Natural killer cell treated with Interleukin-12 subunit alpha and Interleukin-12 subunit beta and Interleukin-15 and Interleukin-18, amount 100 ng/mL, for 72 hours (primary cell): ENCODE results near the gene TXNL4B. TPM values are rescaled to one million over a fixed set of nuclear protein-coding genes. Genes with fewer than 3 reads are reported as not detected.
A peak's percentile ranks its signal among the peaks of the same experiment; 100 is the strongest.

Experiments
- ATAC-seq, 2 donors: fragments of 150-1000 bp; cut with Tn5 transposase in 1 of 2; sonication (Bioruptor Pico), chemical (Tn5 transposase) in 1 of 2; 2 replicates each; pipeline ENCODE4 v1.10.0; 2021
- DNase-seq: peaks from one replicate; pipeline ENCODE4 v3.0.0; 2022; ENCODE audit warnings: low spot score
- H3K27ac Mint-ChIP-seq, 2 donors: 1 replicate in 1 of 2; 2 replicates in 1 of 2; pipeline ENCODE4 v1.8.0; 2022; ENCODE audit warnings: mixed read lengths in 2 of 2, mild to moderate bottlenecking in 1 of 2, moderate library complexity in 1 of 2
- H3K27me3 Mint-ChIP-seq, 2 donors: 1 replicate in 1 of 2; 2 replicates in 1 of 2; pipeline ENCODE4 v1.8.0; 2022; ENCODE audit warnings: mixed read lengths in 2 of 2
- H3K36me3 Mint-ChIP-seq: one replicate; pipeline ENCODE4 v1.8.0; 2022; ENCODE audit warnings: mixed read lengths
- H3K4me1 Mint-ChIP-seq, 2 donors: 1 replicate in 1 of 2; 2 replicates in 1 of 2; pipeline ENCODE4 v1.8.0; 2022; ENCODE audit warnings: low read depth in 2 of 2, mixed read lengths in 2 of 2, mild to moderate bottlenecking in 1 of 2
- H3K4me3 Mint-ChIP-seq: one replicate; pipeline ENCODE4 v1.8.0; 2022; ENCODE audit warnings: mixed read lengths
- H3K9me3 Mint-ChIP-seq: 2 replicates; pipeline ENCODE4 v1.8.0; 2022; ENCODE audit warnings: mixed read lengths
- total RNA-seq, 2 donors: library from RNA; stranded (reverse); gene quantifications; one replicate each; pipeline ENCODE4 v1.2.3, GENCODE V29; 2022

The TXNL4B gene
- total RNA-seq, 2 donors from 2014 or later: 24.2 to 28.8 TPM

DNA sequence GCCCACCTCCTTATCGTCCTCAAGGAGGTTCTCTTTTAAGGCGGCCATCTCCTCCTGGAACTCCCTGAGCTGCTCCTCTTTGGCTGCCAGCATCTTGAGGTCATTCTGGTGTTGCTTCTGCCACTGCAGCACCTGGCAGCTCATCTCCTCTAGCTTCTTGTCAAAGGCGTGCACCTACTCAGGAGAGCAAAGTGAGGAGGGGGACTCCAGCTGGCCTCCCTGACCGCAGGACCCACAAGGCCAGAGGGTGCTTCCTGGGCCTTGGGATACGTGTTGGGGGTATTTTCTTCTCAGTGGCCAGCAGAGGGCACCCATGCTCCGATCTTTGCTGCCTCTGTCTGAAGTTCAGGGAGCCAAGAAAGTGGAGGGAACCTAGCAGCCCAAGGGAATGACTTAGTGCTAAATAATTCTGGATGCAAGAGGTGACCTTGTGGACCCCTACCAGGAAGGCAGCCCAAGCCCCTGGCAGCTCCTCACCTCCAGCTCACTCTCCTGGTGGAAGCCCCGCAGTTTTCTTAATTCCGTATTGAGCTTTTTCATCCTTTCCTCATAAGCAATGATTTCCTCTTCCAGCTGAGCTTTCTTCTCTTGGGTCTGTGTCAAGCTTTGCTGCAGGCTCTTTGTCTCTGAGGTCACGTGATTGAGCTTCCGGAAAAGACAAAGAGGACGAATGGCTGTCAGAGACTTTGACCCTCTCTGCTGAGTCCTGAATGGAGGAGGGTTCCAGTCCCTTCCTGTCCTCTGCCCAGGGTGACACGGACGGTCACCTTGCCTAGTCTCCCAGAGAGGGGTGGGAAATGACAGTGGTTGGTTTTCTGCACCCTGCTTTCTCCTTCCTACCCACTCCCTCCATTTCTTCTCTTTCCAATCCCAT lies 31.6 kb upstream of the TXNL4B start:
- H3K36me3 Mint-ChIP-seq: no peaks in the 10 kb centered on the region
- no peaks in the 10 kb centered on the region for H3K9me3 Mint-ChIP-seq
- H3K27ac Mint-ChIP-seq: no peak overlapping the region
- H3K4me3 Mint-ChIP-seq: no peak overlapping the region
- no peaks in the 10 kb centered on the region for H3K27me3 Mint-ChIP-seq
- peaks cover 0 to 2% of the 10 kb centered on the region in 2 donors for H3K4me1 Mint-ChIP-seq
- DNase-seq (no peak), ATAC-seq (peak in 1 of 2 donors; percentile 59)

DNA sequence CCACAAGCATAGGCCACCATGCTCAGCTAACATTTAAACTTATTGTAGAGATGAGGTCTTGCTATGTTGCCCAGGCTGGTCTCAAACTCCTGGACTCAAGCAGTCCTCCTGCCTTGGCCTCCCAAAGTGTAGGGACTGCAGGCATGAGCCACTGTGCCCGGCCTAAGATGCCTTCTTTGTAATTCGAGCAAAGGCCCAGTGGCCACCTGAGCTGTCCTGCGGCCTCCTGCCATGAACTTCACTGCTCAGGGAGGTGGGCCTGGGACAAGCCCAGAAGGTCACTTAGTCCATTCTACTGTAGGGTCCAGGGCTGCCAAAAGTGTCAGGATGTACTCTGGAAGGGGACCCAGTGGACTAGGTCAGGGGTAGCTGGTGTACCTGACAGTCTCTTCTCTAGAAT lies 30.7 kb upstream of the TXNL4B start:
- no peaks in the 10 kb centered on the region for H3K36me3 Mint-ChIP-seq
- H3K9me3 Mint-ChIP-seq: no peaks in the 10 kb centered on the region
- no peaks in the 10 kb centered on the region for H3K27me3 Mint-ChIP-seq
- H3K27ac Mint-ChIP-seq: no peak overlapping the region
- ATAC-seq (peak in 1 of 2 donors; percentile 24), DNase-seq (no peak)
- no peak overlapping the region for H3K4me3 Mint-ChIP-seq
- H3K4me1 Mint-ChIP-seq: peaks cover 0 to 2% of the 10 kb centered on the region in 2 donors

DNA sequence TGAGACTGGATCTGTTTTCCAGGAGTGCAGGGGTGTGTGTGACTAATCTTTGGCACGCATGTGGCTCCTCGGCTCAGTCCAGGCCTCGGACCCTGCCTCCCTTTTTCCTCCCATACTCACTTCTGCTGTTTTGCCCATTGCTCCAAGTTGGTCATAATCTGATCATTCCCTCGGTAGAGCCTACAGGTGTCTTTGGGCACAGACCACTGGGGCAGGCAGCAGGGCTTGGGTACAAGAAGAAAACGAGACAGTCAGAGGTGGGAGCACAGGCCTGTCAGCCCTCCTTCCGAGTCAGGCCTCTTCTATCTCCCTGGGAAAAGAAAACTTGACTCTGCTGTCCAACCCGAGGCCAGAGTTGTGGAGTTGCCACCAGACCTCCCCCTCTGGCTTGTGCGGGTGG lies 30.0 kb upstream of the TXNL4B start:
- Mint-ChIP-seq H3K4me3 (no peak overlapping the region), H3K27me3 (no peaks in the 10 kb centered on the region), H3K36me3 (no peaks in the 10 kb centered on the region), H3K9me3 (no peaks in the 10 kb centered on the region), H3K27ac (no peak overlapping the region), H3K4me1 (peaks cover 0 to 2% of the 10 kb centered on the region in 2 donors)
- ATAC-seq: no peak
- no peak for DNase-seq

DNA sequence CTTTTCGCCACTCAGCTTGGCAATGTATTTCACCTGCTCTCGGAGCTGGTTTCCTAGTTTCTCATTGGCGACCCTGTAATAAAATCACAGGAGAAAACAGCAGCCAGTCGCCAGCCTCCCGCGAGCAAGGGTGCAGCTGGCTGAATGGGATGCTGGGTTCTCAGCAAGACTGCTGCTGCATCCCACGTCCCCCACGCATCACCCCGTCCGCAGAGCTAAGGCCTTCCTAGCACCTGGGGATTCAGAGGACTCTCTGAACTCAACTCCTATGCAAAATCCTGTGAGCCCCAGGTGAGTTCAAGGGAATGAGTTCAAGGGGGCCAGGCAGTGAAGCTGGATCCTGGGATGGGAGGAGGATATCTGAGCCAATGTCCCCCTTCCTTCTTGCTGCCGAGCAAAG lies 29.5 kb upstream of the TXNL4B start:
- no peaks in the 10 kb centered on the region for H3K27me3 Mint-ChIP-seq
- DNase-seq: no peak
- H3K36me3 Mint-ChIP-seq: no peaks in the 10 kb centered on the region
- H3K4me3 Mint-ChIP-seq: no peak overlapping the region
- H3K27ac Mint-ChIP-seq: no peak overlapping the region
- H3K4me1 Mint-ChIP-seq: peaks cover 0 to 2% of the 10 kb centered on the region in 2 donors
- no peaks in the 10 kb centered on the region for H3K9me3 Mint-ChIP-seq
- no peak for ATAC-seq

DNA sequence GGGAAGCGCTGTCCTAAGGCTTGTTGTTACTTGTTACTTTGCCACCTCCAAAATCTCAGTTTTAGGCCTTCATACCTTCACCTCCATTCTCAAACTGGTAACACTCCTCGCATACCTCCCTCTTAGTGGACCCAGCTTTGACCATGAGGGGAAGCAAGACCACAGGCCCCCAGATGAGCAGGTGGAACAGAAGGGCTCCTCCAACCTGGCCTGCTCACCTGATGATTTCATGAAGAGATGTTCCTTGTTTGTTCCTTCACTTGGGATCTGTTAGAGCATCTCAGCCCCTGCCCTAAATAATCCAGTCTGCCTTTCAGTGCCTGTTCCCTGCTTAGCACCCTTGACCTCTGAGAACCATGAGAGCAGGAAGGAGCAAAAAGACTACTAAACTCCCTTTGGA lies 28.9 kb upstream of the TXNL4B start:
- DNase-seq (no peak), ATAC-seq (no peak)
- no peak overlapping the region for H3K27ac Mint-ChIP-seq
- peaks cover 0 to 2% of the 10 kb centered on the region in 2 donors for H3K4me1 Mint-ChIP-seq
- H3K36me3 Mint-ChIP-seq: no peaks in the 10 kb centered on the region
- H3K4me3 Mint-ChIP-seq: no peak overlapping the region
- H3K9me3 Mint-ChIP-seq: no peaks in the 10 kb centered on the region
- H3K27me3 Mint-ChIP-seq: no peaks in the 10 kb centered on the region

DNA sequence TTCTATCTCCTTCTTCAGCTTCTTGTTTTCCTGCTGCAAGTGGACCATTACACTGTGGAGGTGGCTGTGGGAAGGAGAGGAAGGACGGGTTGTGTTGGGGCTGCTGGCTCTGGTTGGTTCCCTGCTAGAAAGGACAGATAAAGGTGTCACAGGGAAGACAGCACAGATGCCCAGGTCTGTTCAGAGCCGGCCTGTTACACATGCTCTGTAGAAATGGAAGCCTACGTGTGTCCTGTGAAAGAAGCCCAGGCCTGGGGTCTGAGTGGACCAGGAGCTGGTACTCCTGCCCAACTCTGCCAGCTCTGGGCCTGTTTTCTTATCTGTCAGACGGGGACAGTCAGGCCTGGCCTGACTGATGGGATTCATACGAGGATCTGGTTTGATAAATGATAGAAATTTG lies 26.6 kb upstream of the TXNL4B start:
- Mint-ChIP-seq H3K27me3 (no peaks in the 10 kb centered on the region), H3K9me3 (no peaks in the 10 kb centered on the region), H3K27ac (no peak overlapping the region), H3K36me3 (no peaks in the 10 kb centered on the region), H3K4me1 (peaks cover 0 to 2% of the 10 kb centered on the region in 2 donors), H3K4me3 (no peak overlapping the region)
- DNase-seq (no peak), ATAC-seq (no peak)

DNA sequence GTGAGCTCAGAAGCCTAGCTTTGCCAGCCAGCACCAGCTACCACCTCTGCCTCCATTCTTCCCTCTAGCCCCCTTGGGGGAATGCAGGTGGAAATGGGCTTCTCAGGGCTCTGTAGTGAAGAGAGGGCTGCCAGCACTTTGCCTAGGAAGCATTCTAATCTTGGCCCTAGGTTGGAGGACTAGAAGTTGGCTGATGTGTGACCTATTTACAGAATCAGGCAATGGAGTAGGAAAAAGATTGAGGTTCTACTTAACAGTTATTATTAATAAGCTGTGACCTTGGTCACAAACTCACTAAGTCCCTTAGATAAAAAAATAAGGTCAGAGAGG lies 20.2 kb upstream of the TXNL4B start:
- no peak overlapping the region for H3K27ac Mint-ChIP-seq
- DNase-seq (no peak), ATAC-seq (no peak)
- no peaks in the 10 kb centered on the region for H3K9me3 Mint-ChIP-seq
- no peaks in the 10 kb centered on the region for H3K4me1 Mint-ChIP-seq
- peaks cover 6% of the 10 kb centered on the region for H3K36me3 Mint-ChIP-seq
- no peaks in the 10 kb centered on the region for H3K27me3 Mint-ChIP-seq
- H3K4me3 Mint-ChIP-seq: no peak overlapping the region

DNA sequence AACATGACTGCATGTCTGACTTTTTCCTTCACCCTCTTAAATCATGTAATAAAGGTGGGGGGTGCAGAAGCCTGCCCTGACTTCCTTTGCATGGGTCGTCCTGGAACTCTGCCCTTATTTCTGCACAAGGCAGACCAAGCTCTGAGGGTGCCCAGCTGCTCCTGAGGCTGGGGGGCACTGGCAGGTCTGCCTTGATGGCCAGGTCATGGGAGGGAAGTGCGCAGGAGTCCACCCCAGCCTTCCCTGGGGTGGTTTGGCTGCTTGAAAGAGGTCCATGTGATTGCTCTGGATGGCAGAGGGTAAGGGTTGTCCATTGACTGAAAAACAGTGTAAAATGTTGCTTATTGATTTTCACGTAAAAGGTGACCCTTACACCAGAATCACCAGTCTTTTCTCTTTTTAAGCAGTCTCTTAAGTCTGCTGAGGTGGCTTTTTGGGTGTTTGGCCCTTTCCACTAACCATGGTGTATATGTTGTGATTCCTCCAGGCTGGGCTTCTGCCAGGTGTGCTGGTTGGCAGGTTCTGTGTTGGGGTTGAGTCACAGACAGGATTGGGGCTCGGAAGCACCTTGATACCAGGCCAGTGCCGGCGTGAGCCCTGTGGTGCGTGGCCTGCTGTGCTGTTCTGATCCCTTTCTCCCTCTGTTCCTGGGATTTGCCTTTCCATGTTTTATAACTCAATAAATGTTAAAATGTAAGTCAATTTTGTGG lies 19.6 kb upstream of the TXNL4B start:
- H3K27me3 Mint-ChIP-seq: no peaks in the 10 kb centered on the region
- H3K4me1 Mint-ChIP-seq: no peaks in the 10 kb centered on the region
- no peaks in the 10 kb centered on the region for H3K9me3 Mint-ChIP-seq
- H3K4me3 Mint-ChIP-seq: no peak overlapping the region
- no peak for DNase-seq
- no peak for ATAC-seq
- H3K27ac Mint-ChIP-seq: no peak overlapping the region
- H3K36me3 Mint-ChIP-seq: peaks cover 6% of the 10 kb centered on the region

DNA sequence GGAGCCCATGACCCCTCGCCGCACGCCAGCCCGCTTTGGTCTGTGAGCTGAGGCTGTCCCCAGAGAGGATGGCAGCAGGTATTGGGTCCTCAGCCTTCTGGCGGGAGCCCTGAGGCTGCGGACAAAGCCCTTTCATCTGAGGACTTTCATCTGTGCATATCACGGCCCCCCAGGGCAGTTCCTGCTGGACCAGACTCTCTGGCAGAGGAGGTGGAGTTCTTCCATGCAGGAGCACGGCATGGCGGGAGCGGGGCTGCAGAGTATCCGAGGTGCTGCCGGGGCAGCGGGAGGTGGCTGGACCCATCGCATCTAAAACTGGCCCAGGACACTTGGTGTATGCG lies 19.0 kb upstream of the TXNL4B start:
- ATAC-seq (no peak), DNase-seq (no peak)
- Mint-ChIP-seq H3K36me3 (peaks cover 10% of the 10 kb centered on the region), H3K4me1 (no peaks in the 10 kb centered on the region), H3K4me3 (no peak overlapping the region), H3K9me3 (no peaks in the 10 kb centered on the region), H3K27ac (no peak overlapping the region), H3K27me3 (no peaks in the 10 kb centered on the region)

DNA sequence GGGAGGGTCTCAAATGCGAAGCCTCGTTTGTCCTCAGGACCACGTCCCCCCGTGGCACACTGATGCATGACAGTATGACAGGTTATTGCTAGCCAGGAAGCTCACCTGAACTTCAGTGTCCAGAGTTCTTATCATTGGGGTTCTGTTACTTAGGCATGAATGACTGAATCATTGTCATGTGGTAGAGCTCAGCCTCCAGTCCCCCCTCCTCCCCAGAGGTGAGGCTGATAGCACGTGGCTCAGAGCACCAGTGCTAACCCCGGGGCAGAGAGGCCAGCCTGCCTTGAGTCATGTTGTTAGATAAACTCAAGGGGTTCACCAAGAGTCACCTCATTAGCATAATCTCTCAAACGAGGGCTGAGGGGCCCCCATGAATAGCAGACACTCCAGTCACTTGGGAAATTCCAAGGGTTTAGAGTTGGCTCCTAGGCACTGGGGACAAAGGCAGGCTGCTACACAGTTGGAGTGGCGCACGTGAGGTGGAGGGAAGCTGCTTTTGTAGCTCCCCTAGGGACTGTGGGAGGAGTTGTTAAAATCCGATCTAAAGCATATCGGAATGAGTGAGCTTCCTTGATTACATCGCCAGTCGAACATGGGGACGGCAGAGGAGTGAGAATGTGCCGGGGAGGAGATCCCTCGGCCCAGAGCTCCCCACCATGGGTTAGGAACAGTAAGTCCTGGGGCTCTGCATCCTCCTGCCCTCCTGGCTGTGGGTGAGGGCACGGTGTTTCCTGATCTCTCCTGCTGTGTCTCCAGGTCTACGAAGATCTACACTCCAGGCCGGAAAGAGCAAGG lies 18.4 kb upstream of the TXNL4B start:
- DNase-seq (no peak), ATAC-seq (no peak)
- Mint-ChIP-seq H3K27me3 (no peaks in the 10 kb centered on the region), H3K4me1 (no peaks in the 10 kb centered on the region), H3K27ac (no peak overlapping the region), H3K9me3 (no peaks in the 10 kb centered on the region), H3K4me3 (no peak overlapping the region), H3K36me3 (peaks cover 12% of the 10 kb centered on the region)

DNA sequence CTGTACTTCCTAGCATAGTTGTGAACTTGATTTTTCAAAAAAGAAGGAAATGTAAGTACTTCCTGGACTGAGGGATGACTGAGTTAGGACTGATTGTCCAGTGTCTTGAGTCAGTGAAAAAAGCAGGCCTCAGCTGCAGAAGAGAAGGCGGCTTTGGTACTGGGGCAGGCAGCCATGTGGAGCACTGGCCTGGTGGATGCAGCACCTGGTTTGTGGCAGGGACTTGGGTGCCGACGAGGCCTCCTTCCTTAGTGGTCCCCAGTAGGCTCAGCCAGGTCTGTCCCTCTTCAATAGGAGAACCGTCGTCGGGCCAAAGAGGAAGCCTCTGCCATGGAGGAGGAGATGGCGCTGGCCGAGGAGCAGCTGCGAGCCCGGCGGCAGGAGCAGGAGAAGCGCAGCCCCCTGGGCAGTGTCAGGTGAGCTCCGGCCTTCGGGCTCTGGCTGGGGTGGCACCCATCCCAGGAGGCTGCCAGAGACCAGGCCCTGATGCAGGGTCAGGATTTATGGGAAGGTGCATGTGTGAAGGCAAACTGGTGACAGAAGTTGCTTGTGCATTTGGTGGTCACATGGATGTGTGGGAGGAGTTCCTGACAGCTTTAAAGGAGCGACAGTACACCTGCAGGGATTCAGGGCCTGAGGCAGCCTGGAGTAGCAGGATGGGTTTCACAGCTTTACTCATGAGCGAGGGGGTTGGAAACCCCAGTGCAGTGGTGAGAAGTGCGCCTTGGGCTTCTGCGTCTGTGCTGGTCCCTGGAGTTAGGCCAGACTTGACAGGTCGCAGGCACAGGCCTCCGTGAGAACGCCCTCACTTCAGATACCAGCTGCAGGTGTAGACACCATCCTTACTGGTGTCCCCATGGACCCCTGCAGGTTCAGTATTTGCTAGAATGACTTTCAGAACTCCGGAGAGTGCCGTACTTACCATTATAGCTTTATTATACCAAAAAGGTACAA lies 17.5 kb upstream of the TXNL4B start:
- H3K27me3 Mint-ChIP-seq: no peaks in the 10 kb centered on the region
- no peak overlapping the region for H3K27ac Mint-ChIP-seq
- no peaks in the 10 kb centered on the region for H3K4me1 Mint-ChIP-seq
- H3K36me3 Mint-ChIP-seq: peaks cover 18% of the 10 kb centered on the region
- peak in 1 of 2 donors; percentile 48 for ATAC-seq
- H3K4me3 Mint-ChIP-seq: no peak overlapping the region
- no peaks in the 10 kb centered on the region for H3K9me3 Mint-ChIP-seq
- no peak for DNase-seq

DNA sequence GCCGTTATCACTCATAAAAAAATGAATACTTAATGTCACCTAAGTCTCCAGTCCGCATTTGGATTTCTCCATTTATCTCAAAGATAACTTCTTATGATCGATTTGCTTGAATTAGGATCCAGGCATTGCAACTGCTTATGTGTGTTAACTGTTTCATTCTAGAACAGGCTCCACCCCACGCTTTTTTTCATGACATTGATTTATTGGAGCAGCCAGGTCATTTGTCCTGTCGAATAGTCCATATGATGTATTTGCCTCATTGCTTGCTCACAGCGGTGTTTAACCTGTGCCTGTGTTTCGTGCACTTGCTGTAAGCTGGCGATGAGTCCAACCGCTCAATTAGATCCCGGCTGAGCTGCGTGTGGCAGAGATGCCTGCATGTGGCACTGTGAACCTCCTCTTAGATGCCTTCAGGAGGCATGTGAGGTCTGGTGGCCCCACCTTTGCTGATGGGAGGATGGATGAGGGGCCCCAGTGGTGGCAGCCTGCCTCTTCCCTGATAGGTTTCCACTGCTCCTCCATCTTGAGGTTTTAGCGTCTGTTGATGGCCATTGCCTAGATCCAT lies 16.6 kb upstream of the TXNL4B start:
- H3K27me3 Mint-ChIP-seq: no peaks in the 10 kb centered on the region

DNA sequence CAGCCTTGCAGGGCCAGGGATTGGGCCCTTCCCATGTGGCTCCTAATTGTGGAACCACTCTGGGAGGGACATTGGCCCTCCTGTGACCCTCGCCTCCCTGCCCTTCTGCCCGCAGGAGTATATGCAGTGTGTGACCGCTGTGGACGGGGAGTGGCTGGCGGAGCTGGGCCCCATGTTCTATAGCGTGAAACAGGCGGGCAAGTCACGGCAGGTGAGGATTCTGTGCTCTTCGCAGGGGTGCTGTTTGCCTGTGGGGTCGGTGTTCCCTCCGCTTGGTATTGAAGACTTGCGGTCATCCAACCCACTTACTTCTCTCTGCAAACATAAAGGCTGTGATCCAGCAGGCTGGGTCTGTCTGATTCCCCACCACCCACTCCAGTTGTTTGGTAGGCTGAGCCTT lies 15.9 kb upstream of the TXNL4B start:
- Mint-ChIP-seq H3K27ac (no peak overlapping the region), H3K36me3 (peaks cover 24% of the 10 kb centered on the region), H3K27me3 (no peaks in the 10 kb centered on the region), H3K4me3 (no peak overlapping the region), H3K9me3 (no peaks in the 10 kb centered on the region), H3K4me1 (no peaks in the 10 kb centered on the region)
- ATAC-seq: no peak
- no peak for DNase-seq

More for the DNA sequence above, 16.6 kb upstream of the TXNL4B start:
- H3K9me3 Mint-ChIP-seq: no peaks in the 10 kb centered on the region
- H3K4me3 Mint-ChIP-seq: no peak overlapping the region
- no peak overlapping the region for H3K27ac Mint-ChIP-seq
- DNase-seq: no peak
- H3K4me1 Mint-ChIP-seq: no peaks in the 10 kb centered on the region
- ATAC-seq: no peak
- H3K36me3 Mint-ChIP-seq: peaks cover 24% of the 10 kb centered on the region
